HG03469 (cell line): Measurements from ENCODE around the gene ANTXR1.

Experiments
- ATAC-seq: cut with Tn5 transposase; IDR thresholded peaks from one replicate; pipeline ENCODE4 v1.9.1; 2021; ENCODE audit warnings: mild to moderate bottlenecking, moderate library complexity, moderate number of reproducible peaks; ENCODE audit not compliant: unreplicated experiment

ANTXR1 gene

GRCh38 chr2:69203166-69203985, 190.4 kb downstream of the ANTXR1 start:
- no peak for ATAC-seq

- ATAC-seq = no peak
Measured at GRCh38 chr2:69204654-69205053, 191.7 kb downstream of the ANTXR1 start.

- no peak for ATAC-seq
Measured at GRCh38 chr2:69205076-69205475, 192.1 kb downstream of the ANTXR1 start.

- ATAC-seq = no peak
Measured at GRCh38 chr2:69205491-69205890, 192.5 kb downstream of the ANTXR1 start.

- no peak for ATAC-seq
Measured at GRCh38 chr2:69208023-69208595, 195.1 kb downstream of the ANTXR1 start.

GRCh38 chr2:69209482-69209881, 196.5 kb downstream of the ANTXR1 start:
- ATAC-seq = no peak

GRCh38 chr2:69210385-69210784, 197.4 kb downstream of the ANTXR1 start:
- ATAC-seq = no peak

GRCh38 chr2:69211048-69211447, 198.1 kb downstream of the ANTXR1 start:
- no peak for ATAC-seq

- no peak for ATAC-seq
Measured at GRCh38 chr2:69211686-69212085, 198.7 kb downstream of the ANTXR1 start.

GRCh38 chr2:69212238-69213028, 199.5 kb downstream of the ANTXR1 start:
- no peak for ATAC-seq

GRCh38 chr2:69213201-69213600, 200.2 kb downstream of the ANTXR1 start:
- no peak for ATAC-seq

GRCh38 chr2:69213782-69214181, 200.8 kb downstream of the ANTXR1 start:
- no peak for ATAC-seq

- ATAC-seq = no peak
Measured at GRCh38 chr2:69214898-69215297, 201.9 kb downstream of the ANTXR1 start.

- ATAC-seq = no peak
Measured at GRCh38 chr2:69216535-69217332, 203.8 kb downstream of the ANTXR1 start.

- no peak for ATAC-seq
Measured at GRCh38 chr2:69217333-69218080, 204.5 kb downstream of the ANTXR1 start.

GRCh38 chr2:69221512-69221911, 208.5 kb downstream of the ANTXR1 start:
- ATAC-seq = no peak

GRCh38 chr2:69221960-69222751, 209.2 kb downstream of the ANTXR1 start:
- no peak for ATAC-seq

- ATAC-seq = no peak
Measured at GRCh38 chr2:69222953-69223658, 210.1 kb downstream of the ANTXR1 start.
